Loucy (cell line): ENCODE data around the gene UNK.

ENCODE experiments used
- H2AFZ ChIP-seq: fragments of 200-600 bp; sonication (generic); 2 replicates; pipeline ENCODE4 v1.6.0; 2016; ENCODE audit warnings: antibody characterized with exemption, mild to moderate bottlenecking, low read length, moderate library complexity
- H3F3A ChIP-seq: fragments of 200-600 bp; 2 replicates; pipeline ENCODE4 v1.6.0; 2016; ENCODE audit warnings: antibody characterized with exemption, low read depth, mild to moderate bottlenecking
- H3K27me3 ChIP-seq: fragments of 200-600 bp; sonication (generic); 2 replicates; pipeline ENCODE4 v1.6.1; 2014; ENCODE audit warnings: low read length, mild to moderate bottlenecking; ENCODE audit not compliant: insufficient read depth, poor library complexity, severe bottlenecking
- H3K36me3 ChIP-seq: fragments of 200-600 bp; sonication (generic); 2 replicates; pipeline ENCODE4 v1.6.1; 2016; ENCODE audit warnings: low read length; ENCODE audit not compliant: insufficient read depth
- H3K4me1 ChIP-seq: fragments of 200-600 bp; sonication (generic); 2 replicates; pipeline ENCODE4 v1.5.1; 2014; ENCODE audit warnings: low read length, mild to moderate bottlenecking; ENCODE audit not compliant: insufficient read depth, poor library complexity, severe bottlenecking
- H3K4me2 ChIP-seq: fragments of 200-600 bp; sonication (generic); 2 replicates; pipeline ENCODE4 v1.6.0; 2014; ENCODE audit warnings: antibody characterized with exemption, low read length, low read depth, mild to moderate bottlenecking; ENCODE audit not compliant: poor library complexity, severe bottlenecking
- H3K4me3 ChIP-seq: fragments of 200-600 bp; sonication (generic); 2 replicates; pipeline ENCODE4 v1.5.1; 2014; ENCODE audit warnings: low read length, mild to moderate bottlenecking, mixed read lengths; ENCODE audit not compliant: poor library complexity, severe bottlenecking
- H3K79me2 ChIP-seq: fragments of 200-600 bp; sonication (generic); 2 replicates; pipeline ENCODE4 v1.6.1; 2014; ENCODE audit warnings: low read length; ENCODE audit not compliant: insufficient read depth
- H3K9ac ChIP-seq: fragments of 200-600 bp; sonication (generic); 2 replicates; pipeline ENCODE4 v1.6.0; 2014; ENCODE audit warnings: mild to moderate bottlenecking, low read depth, low read length, moderate library complexity; ENCODE audit not compliant: poor library complexity, severe bottlenecking
- H3K9me2 ChIP-seq: fragments of 200-600 bp; sonication (generic); replicated peaks from 2 replicates; pipeline ENCODE4 v1.6.1; 2016; ENCODE audit warnings: low read depth, low read length, mixed read lengths
- H3K9me3 ChIP-seq: fragments of 200-600 bp; sonication (generic); 2 replicates; pipeline ENCODE4 v1.6.1; 2014; ENCODE audit warnings: mild to moderate bottlenecking, antibody characterized with exemption, low read length, low read depth; ENCODE audit not compliant: insufficient read depth
- H4K20me1 ChIP-seq: fragments of 200-600 bp; sonication (generic); 2 replicates; pipeline ENCODE4 v1.6.0; 2014; ENCODE audit warnings: antibody characterized with exemption, low read length, mild to moderate bottlenecking; ENCODE audit not compliant: insufficient read depth, poor library complexity, severe bottlenecking
- CTCF ChIP-seq: fragments of 200-600 bp; sonication (generic); conservative IDR thresholded peaks from 2 replicates; pipeline ENCODE4 v1.5.1; 2014; ENCODE audit warnings: mild to moderate bottlenecking, antibody characterized with exemption, low read length
- EZH2phosphoT487 ChIP-seq: fragments of 200-600 bp; IDR thresholded peaks from 2 replicates; pipeline ENCODE4 v1.6.1; 2018; ENCODE audit warnings: antibody characterized with exemption, mild to moderate bottlenecking, moderate library complexity, borderline replicate concordance

The UNK gene

GRCh38 chr17:75778861-75779249 lies 5.8 kb upstream of the UNK start:
- Histone ChIP-seq H3F3A (peaks cover 18% of the 10 kb centered on the region; the same call in 1 of the 2 replicates), H3K27me3 (peaks cover 15% of the 10 kb centered on the region), H3K9me2 (no peaks in the 10 kb centered on the region), H2AFZ (no peak overlapping the region), H3K9ac (peak overlapping the region; percentile 97), H4K20me1 (peaks cover 42% of the 10 kb centered on the region), H3K9me3 (no peaks in the 10 kb centered on the region), H3K4me3 (peak overlapping the region; percentile 91), H3K79me2 (peaks cover 48% of the 10 kb centered on the region), H3K4me2 (peak overlapping the region; percentile 99), H3K4me1 (peaks cover 34% of the 10 kb centered on the region), H3K36me3 (peaks cover 40% of the 10 kb centered on the region)
- TF ChIP-seq EZH2phosphoT487 = no peak
- TF ChIP-seq CTCF = peak; percentile 60

- H2AFZ ChIP-seq = no peak overlapping the region
- H3K9me3 ChIP-seq = no peaks in the 10 kb centered on the region
- H3K27me3 ChIP-seq = peaks cover 15% of the 10 kb centered on the region
- H3K9me2 ChIP-seq = no peaks in the 10 kb centered on the region
- peak overlapping the region; percentile 91 for H3K4me3 ChIP-seq
- peaks cover 50% of the 10 kb centered on the region for H3K79me2 ChIP-seq
- H3F3A ChIP-seq = peaks cover 18% of the 10 kb centered on the region; the same call in 1 of the 2 replicates
- peaks cover 42% of the 10 kb centered on the region for H4K20me1 ChIP-seq
- peak overlapping the region; percentile 97 for H3K9ac ChIP-seq
- TF ChIP-seq EZH2phosphoT487 (no peak), CTCF (0 out of 2 replicates have a peak, but pooled peaks have one; percentile 1)
- peaks cover 39% of the 10 kb centered on the region for H3K4me1 ChIP-seq
- peak overlapping the region; percentile 99 for H3K4me2 ChIP-seq
- H3K36me3 ChIP-seq = peaks cover 40% of the 10 kb centered on the region
Measured at GRCh38 chr17:75779250-75779986, 5.2 kb upstream of the UNK start.

- Histone ChIP-seq H3K9me3 (no peaks in the 10 kb centered on the region), H3K9me2 (no peaks in the 10 kb centered on the region), H3K4me3 (peak overlapping the region; percentile 54), H3K9ac (peak overlapping the region; percentile 33), H4K20me1 (peaks cover 41% of the 10 kb centered on the region), H2AFZ (0 out of 2 replicates have a peak overlapping the region, but pooled peaks have one; percentile 51), H3K27me3 (peaks cover 15% of the 10 kb centered on the region), H3K4me2 (peak overlapping the region; percentile 66), H3F3A (peaks cover 18% of the 10 kb centered on the region; the same call in 1 of the 2 replicates), H3K79me2 (peaks cover 52% of the 10 kb centered on the region), H3K4me1 (peaks cover 40% of the 10 kb centered on the region), H3K36me3 (peaks cover 35% of the 10 kb centered on the region)
- TF ChIP-seq CTCF = no peak
- TF ChIP-seq EZH2phosphoT487 = no peak
Measured at GRCh38 chr17:75779987-75780889, 4.4 kb upstream of the UNK start.
